GM18508 (cell line): ENCODE data around the gene BCL2L2.

ENCODE experiments used
- ATAC-seq: cut with Tn5 transposase; IDR thresholded peaks from one replicate; pipeline ENCODE4 v1.9.1; 2021; ENCODE audit warnings: moderate number of reproducible peaks; ENCODE audit not compliant: insufficient read depth, unreplicated experiment

The BCL2L2 gene

DNA sequence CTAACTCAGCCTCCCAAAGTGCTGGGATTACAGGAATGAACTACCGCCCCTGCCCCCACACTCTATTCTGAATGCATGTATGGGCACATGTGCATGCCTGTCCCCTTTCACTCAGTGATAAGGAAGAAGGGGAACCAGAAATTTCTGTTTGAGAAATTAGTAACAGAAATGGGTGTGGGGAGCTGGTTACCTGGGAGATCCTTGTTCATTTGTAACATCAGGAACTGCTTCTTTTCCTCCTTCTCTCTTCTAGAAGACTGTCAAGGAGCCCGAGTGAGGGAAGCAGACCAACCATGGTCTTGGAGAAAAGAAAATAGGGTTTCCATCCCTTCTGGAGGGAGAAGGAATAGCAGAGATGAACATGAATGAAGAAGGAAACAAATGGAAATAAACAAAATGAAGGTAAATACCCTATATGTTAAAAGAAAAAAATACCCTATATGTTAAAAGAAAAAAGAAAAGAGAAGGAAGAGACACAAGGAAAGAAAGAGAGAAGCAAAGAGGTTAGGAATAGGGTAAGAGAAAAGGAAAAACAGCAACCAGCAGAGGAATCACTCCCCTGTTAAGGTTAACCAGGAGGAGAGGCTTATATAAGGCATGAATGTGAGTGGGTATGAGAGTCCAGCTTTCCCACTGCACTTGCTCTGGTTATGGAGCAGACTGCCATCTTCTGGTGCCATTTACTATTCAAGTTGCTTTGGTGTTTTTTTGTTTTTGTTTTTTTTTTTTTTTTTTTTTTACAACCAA lies 7.2 kb upstream of the BCL2L2 start:
- ATAC-seq: no peak

DNA sequence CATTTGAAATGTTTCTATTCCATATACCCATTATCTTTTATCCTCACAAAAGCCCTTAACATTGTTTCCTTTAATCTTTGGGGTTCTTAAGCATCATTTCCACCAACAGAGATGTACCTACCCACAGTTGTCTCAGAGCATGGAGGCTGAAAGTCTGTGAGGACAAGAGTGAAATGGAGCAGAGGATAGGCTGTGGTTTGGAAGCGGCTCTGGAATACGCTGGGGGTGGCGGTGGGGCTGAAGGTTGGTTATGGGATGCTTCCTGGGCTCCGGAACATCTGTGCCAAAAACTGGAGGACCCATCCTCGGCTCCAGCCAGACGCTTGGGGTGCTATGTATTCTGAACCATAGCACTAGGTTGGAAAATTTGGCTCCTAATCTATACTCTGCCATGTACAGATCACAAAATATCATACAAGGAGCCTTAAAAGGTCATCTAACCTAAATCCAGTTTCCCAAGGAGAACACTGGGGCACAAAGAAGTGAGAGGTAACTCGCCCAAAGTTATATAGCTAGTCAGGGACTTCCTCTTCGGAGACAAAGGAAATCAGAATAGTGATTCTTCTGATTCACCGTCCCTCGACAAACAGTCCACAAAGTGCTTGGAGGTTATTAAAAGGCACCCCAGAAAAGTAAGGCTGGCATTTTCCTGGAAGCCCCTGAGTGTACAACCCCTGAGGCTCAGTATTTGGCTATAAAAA lies 6.5 kb upstream of the BCL2L2 start:
- ATAC-seq: no peak

DNA sequence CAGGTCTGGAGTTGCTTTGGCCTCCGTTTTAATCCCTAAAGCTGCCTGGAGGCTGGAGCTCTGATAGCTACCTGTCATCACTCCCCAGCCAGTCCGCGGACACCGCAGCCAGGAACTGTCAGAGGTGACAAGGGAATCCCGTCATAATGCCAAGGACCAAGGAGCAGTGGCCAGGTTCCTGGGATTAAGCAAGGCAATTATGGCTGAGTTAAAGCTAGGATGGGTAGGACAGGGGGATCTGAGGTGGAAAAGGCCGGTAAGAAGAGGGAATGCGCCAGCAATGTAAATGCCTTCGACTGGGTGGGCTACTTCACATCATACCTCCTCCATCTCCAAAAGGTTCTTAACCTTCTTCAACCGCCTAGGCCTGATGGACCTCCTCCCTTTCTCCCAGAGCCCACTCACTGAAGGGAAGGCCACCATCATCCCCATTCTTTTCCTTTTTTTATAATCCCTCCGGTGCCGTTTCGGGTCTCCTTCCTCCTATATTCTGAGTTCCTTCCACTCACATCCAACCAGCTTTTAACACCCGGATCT lies 5.9 kb upstream of the BCL2L2 start:
- ATAC-seq: no peak

DNA sequence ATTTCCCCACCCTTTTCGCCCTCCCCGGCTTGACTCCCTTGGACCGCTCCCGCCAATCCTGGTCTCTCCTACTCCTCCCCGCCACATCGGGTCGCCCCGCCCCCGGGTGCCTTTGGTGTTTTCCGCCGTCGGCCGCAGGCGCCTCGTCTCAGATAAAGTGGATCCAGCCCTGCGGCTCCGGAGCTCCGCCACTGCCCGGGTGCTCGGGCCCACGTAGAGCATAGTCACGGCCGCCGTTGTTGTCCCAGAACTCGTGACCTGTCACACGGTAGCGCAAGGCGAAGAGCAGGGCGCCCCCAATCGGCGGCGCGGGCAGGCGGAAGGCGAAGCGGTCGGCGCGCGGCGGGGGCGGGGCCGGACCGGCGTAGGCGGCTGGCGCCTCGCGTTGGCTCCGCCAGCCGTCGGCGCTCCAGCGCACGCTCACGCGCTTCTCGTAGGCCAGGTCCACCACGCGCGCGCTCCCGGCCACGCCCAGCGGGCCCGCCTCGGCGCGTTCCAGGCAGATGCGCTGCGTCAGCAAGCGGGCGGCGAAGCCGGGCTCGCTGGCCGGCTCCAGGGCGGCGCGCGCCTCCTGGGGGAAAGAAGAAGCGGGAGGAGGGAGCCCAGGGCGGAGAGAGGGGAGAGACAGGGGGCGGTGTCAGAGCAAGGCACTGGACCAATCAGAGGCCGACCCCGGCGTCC lies 5.2 kb upstream of the BCL2L2 start:
- peak; percentile 44 for ATAC-seq

DNA sequence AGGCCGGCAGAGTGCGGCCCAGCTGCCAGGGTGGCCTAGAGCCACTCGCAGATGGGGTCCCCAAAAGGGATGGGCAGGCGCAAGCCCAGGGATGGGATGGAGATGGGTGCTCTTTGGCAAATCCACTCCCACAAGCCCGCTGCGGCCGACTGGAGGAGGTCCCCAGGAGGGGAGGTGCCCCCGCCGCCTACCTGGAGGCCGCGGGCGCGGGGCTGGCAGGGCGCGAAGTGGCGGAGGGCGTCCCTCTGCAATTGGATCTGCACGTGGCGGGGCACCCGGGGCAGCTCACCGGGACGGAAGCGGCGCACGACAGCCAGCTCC lies 4.7 kb upstream of the BCL2L2 start:
- no peak for ATAC-seq

DNA sequence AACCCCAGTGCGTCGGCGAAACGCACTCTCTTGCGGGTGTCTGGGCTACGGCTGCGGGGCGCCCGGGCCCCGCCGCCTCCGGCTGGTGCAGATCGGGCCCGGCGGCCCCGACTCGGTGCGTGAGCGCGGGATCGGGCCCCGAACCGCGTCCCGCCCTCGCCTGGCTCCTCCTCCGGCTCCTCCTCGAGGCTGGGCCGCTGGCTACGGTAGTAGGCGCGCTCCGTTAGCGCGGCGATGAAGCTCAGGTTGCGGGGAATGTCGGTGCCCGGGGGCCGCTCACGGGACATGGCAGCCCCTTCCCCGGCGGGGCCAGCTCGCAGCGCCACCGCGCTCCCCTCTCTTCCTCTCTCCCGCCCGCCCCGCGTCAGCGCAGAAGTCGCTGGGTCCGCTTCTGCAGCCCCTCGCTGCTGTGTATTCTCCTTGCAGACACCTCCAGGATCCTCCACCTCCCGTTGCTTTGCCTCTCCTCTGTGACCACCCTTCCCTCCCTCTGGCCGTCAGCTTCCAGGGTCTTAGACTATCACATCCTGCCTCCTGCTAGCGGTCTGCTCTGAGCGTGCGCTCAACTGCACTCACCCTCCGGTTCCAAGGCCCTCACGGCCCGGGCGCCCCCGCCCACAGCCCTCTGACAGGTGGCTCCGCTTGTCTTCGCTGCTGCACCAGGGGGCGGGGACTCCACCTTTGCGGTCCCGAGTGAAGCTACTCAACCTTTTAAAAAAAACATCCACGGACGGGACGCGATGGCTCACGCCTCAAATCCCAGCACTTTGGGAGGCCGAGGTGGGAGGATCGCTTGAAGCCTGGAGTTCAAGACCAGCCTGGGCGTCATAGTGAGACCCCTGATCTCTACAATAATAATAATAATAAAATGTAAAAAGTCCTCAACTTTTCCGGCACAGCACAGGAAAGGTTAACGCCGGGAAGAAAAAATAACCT lies 4.1 kb upstream of the BCL2L2 start, which contains the start of gene PPP1R3E:
TSS of gene PPP1R3E (minus strand) at position 570 of the 936 bp plus-strand sequence. CDS start at position 287, 283 bp downstream.
- no peak for ATAC-seq

DNA sequence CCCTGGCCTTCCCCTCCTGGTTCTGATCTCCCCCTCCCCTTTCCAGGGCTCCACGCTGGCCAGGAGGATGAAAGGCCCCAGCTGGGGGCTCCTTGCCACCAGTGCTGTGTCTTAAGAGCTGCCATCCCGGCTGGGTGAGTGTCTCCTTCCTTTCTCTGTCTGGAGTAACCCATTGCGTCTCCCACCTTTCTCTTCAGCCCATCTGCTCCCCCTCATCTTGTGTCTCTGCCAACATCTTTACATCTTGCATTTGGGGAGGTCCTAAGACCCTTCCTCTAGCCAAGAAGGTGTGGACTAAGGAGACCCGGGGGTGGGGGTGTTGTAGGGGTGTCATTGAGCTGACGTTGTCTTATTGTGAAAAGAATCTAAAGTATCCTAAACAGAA lies 505 bp downstream of the BCL2L2 start:
- no peak for ATAC-seq

DNA sequence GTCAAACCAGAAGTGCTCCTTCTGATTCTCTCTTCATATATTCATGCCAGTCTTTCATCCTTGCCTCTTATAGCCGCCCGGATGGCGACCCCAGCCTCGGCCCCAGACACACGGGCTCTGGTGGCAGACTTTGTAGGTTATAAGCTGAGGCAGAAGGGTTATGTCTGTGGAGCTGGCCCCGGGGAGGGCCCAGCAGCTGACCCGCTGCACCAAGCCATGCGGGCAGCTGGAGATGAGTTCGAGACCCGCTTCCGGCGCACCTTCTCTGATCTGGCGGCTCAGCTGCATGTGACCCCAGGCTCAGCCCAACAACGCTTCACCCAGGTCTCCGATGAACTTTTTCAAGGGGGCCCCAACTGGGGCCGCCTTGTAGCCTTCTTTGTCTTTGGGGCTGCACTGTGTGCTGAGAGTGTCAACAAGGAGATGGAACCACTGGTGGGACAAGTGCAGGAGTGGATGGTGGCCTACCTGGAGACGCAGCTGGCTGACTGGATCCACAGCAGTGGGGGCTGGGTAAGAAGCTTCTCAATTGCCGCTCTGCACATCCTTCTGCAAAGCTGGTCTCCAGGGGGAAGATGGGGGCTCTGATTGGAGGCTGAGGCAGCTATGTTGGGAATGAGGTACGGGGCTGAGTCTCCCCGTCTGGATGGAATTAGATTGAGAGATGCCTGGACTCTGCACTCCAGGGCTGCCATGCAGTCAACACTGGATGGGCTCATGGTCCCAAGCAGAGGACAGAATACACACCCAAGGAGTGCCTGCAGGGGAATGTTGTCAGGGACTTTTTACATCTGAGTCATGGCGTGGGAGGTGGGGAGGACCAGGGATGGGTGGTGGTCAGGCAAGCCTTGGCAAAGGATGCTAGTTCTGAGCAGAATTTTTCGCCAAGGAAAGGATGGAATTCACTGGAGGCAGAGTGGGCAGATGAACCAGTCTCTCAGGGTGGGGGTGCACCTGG lies 1.3 kb downstream of the BCL2L2 start:
- no peak for ATAC-seq

DNA sequence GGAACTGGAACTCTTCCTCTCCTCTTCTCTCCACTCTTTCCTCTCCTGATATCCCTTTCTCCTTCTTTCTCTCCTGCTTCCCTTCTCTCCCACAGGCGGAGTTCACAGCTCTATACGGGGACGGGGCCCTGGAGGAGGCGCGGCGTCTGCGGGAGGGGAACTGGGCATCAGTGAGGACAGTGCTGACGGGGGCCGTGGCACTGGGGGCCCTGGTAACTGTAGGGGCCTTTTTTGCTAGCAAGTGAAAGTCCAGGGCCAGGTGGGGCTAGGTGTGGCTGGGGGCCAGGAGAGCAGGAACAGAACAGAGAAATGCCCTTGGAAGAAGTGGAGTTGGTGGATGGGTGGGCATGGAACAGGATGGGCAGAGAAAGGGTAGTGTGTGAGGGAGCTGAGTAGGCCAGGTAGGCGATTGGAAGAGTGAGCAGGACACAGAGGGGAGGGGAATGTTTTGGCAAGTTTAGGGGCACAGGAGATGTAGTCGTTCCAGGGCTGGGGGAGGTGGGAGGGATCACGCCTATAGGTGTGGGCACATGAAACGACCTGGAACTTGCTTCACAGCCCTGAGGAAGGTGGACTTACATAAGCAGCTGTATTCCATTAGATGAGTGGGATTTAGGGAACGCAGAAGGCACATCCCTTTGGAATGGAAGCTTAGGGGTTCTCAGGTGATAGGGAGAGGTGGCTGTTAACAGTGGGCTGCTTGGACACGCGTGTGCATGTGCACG lies 2.2 kb downstream of the BCL2L2 start:
- no peak for ATAC-seq

DNA sequence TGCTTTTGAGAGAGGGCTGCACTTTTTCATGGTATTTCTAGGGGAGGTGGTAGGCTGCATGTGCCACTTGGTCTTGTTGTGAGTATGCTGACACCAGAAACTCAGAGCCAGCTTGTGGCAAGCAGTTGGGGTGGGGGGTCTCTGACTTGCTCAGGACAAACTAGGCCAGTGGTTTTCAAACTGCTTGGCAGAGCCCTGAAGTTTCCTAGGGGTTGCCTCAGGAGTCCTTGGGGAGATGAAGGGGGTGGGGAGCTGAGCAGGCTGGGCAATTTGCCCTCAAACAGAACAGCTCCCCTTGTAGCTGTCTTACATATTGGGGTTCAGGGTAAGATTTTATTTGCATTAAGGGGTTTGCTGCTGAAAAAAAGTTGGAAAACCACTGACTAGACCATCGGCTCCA lies 3.9 kb downstream of the BCL2L2 start:
- no peak for ATAC-seq

DNA sequence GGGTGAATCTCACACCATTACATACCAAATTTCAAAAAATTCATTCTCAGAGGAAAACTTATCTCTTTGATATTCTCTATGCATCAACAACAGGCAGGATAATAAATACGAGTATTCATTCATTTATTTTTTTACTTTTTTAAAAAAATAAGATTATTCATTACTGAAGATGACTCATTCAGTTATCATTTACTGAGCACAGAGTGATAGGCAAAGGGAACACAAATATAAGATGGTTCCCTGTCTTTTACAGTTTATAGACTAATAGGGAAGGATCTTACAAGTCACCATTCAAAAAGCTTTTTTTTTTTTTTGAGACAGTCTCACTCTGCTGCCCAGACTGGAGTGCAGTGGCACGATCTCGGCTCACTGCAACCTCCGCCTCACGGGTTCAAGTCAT lies 9.7 kb downstream of the BCL2L2 start:
- no peak for ATAC-seq

DNA sequence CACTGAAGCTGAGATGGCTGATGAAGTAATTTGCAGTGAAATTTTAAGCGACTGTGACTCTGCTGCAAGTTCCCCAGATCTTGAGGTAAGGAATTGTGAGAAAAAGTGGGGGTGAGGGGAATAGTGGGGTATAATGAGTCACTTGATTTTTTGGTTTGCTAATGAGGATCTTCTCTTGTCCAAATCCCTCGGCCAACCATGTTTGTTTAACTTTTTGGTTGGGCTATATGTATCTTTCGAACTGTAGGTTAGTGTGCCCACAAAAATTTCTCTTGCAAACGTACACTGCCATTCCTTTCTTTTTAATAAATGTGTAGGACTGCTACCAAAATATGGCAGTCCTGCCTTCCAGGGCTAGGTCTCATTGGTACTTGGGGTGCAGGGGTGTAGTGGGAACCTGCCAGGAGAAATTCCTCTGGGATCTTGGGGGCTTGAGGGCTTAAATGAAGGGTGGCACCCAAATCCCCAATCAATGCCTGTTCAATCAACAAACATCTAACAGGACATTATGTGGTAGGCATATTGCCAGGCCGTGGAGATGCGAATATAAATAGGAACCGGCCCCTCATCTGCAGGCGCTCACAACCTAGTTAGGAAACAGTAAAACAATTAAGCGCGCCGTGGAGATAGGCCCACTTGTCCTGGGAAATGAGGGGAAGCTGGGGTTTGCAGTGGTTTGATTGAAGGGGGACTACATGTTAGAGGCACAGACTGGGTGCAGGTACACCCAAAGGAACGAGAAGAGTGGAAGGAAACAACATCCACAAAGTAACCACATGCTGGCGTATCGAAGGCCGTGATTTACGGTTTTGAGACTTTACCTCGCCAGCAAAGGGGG lies 13.3 kb downstream of the BCL2L2 start:
- ATAC-seq: no peak

DNA sequence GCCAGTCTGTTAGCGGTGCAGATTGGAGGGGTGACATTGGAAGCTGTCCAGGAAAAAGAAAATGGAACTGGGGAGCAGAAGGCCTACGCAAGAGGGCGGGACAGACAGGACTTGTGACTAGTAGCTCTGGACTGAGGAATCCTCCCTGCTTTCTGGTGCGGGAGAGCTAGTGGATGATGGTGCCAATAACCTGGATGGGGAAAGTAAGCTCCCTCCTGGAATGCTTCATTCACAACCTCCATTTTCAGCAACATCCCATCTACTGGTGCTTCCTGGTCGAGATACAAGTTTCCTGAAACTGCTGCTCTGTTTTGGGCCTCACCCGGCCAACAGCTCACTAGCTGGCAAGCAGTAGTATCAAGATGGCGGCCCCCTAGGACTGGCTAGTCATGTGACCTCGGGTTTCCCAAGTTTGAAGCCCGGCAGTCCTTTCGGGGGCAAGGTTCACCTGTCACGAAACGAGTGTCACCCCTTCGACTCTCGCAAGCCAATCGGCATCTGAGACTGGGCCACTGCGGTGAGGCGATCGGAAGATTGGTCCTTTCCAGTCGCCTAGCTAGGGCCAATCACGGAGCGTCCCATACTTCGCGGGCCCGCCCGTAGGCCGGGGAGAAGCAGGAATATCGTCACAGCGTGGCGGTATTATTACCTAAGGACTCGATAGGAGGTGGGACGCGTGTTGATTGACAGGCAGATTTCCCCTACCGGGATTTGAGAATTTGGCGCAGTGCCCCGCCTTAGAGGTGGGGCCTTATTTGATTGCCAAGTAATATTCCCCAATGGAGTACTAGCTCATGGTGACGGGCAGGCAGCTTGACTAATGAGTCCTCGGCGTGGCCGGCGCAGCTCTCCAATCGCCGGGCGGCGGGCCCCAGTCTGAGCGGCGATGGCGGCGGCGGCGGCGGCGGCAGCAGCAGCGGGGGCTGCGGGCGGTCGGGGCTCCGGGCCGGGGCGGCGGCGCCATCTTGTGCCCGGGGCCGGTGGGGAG lies 14.2 kb downstream of the BCL2L2 start, which contains the start of gene PABPN1:
TSS of gene PABPN1 (plus strand) at position 874 of the 988 bp plus-strand sequence. CDS start at position 887, 13 bp downstream.
- peak; percentile 90 for ATAC-seq

DNA sequence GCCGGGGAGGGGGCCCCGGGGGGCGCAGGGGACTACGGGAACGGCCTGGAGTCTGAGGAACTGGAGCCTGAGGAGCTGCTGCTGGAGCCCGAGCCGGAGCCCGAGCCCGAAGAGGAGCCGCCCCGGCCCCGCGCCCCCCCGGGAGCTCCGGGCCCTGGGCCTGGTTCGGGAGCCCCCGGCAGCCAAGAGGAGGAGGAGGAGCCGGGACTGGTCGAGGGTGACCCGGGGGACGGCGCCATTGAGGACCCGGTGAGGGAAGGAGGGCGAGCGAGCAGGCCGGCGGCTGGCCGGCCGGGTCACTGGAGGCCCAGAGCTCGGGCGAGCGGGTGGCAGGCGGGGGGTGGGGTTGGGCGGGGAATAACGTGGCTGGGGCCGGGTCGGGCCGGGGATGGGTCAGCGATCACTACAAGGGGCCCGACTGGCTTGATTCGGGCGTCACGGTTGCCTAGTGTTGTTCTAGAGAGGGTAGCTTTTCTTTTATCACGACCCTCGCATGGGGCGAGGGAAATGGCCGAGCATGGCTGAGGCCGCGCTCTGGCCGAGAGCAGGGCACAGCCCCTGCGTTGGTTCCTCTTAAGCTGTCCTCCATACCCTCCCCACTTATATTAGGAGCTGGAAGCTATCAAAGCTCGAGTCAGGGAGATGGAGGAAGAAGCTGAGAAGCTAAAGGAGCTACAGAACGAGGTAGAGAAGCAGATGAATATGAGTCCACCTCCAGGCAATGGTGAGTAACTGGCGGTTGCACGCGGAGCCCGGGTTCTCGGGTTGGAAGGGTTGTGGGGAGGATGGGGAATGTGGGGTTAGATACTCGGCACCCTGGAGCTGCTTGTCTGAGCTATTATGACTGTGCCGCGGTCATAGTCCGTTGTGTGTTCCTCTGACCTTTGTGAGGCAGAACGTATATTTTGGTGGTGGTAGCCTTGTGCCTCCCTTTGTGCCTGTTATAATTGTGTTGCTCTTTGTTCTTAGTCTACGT lies 15.2 kb downstream of the BCL2L2 start:
- ATAC-seq: no peak
